Smooth muscle cell (in vitro differentiated cells): ENCODE measurements around the gene PAK2. TPM values are rescaled to one million over a fixed set of nuclear protein-coding genes. Genes with fewer than 3 reads are reported as not detected.
A peak's percentile ranks its signal among the peaks of the same experiment; 100 is the strongest.

ENCODE experiments used
- DNase-seq: peaks from one replicate; lab custom pipeline; 2025; ENCODE audit not compliant: unreplicated experiment; lab: John Stamatoyannopoulos, UW
- H2AFZ ChIP-seq: fragments of 200-600 bp; sonication (generic); 2 replicates; pipeline ENCODE4 v1.6.0; 2016; ENCODE audit warnings: antibody characterized with exemption, low read depth, mild to moderate bottlenecking
- H3F3A ChIP-seq: fragments of 200-600 bp; sonication (generic); 2 replicates; pipeline ENCODE4 v1.6.0; 2017; ENCODE audit warnings: antibody characterized with exemption, low read depth
- H3K27ac ChIP-seq: fragments of 200-600 bp; sonication (generic); 2 replicates; pipeline ENCODE4 v1.5.1; 2016; ENCODE audit warnings: low read depth, mild to moderate bottlenecking
- H3K27me3 ChIP-seq: fragments of 200-600 bp; sonication (generic); 2 replicates; pipeline ENCODE4 v1.6.1; 2016; ENCODE audit warnings: low read depth, mild to moderate bottlenecking
- H3K36me3 ChIP-seq: fragments of 200-600 bp; sonication (generic); 2 replicates; pipeline ENCODE4 v1.5.1; 2016; ENCODE audit warnings: low read depth
- H3K4me1 ChIP-seq: fragments of 200-600 bp; sonication (generic); 2 replicates; pipeline ENCODE4 v1.5.1; 2016; ENCODE audit warnings: low read depth
- H3K4me2 ChIP-seq: fragments of 200-600 bp; sonication (generic); 2 replicates; pipeline ENCODE4 v1.6.0; 2016; ENCODE audit warnings: mild to moderate bottlenecking
- H3K4me3 ChIP-seq: fragments of 200-600 bp; sonication (generic); 2 replicates; pipeline ENCODE4 v1.5.1; 2016; ENCODE audit warnings: mild to moderate bottlenecking
- H3K79me2 ChIP-seq: fragments of 200-600 bp; sonication (generic); 2 replicates; pipeline ENCODE4 v1.6.0; 2016; ENCODE audit warnings: low read depth, mild to moderate bottlenecking
- H3K9ac ChIP-seq: fragments of 200-600 bp; sonication (generic); 2 replicates; pipeline ENCODE4 v1.6.0; 2016; ENCODE audit warnings: low read depth
- H3K9me3 ChIP-seq: fragments of 200-600 bp; sonication (generic); replicated peaks from 2 replicates; pipeline ENCODE4 v1.5.1; 2016; ENCODE audit warnings: low read depth
- H4K20me1 ChIP-seq: fragments of 200-600 bp; sonication (generic); 2 replicates; pipeline ENCODE4 v1.6.0; 2016; ENCODE audit warnings: low read depth
- CTCF ChIP-seq: fragments of 200-600 bp; sonication (generic); IDR thresholded peaks from 2 replicates; pipeline ENCODE4 v1.5.1; 2017; ENCODE audit warnings: borderline replicate concordance, mild to moderate bottlenecking, antibody characterized with exemption; ENCODE audit not compliant: insufficient read depth, poor library complexity, severe bottlenecking
- WGBS: methylation state at CpG from one replicate; pipeline ENCODE4 v1.1.7; 2016; ENCODE audit warnings: low lambda C conversion rate; 5-methylcytosine and 5-hydroxymethylcytosine counted together
- polyA plus RNA-seq: library from polyadenylated mRNA; unstranded; fragments of >200 nt; fragmentation: Nextera tagmentation; extraction: Ambion mirVana; gene quantifications from 2 replicates; pipeline ENCODE4 v1.2.1, GENCODE V29; 2016
- total RNA-seq: library from RNA; depleted of rRNA; stranded (reverse); fragments of >200 nt; gene quantifications from 2 replicates; pipeline ENCODE4 v1.2.3, GENCODE V29; 2014

The PAK2 gene
- total and polyA plus RNA-seq, 2 experiments from 2014 or later: 20.6 to 98.4 TPM

DNA sequence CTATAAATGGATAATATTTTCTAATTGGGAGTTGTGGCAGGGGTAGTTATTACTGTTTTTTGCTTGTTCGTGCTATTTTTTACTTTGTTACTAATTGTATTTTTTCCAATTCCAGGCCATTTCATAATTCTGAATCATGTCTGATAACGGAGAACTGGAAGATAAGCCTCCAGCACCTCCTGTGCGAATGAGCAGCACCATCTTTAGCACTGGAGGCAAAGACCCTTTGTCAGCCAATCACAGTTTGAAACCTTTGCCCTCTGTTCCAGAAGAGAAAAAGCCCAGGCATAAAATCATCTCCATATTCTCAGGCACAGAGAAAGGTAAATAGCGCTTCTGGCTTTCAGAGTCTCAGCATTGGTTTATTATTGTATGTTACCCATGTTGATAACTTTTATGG is 42.9 kb downstream of the PAK2 start:
- Histone ChIP-seq H3F3A (peaks cover 18% of the 10 kb centered on the region), H3K36me3 (peaks cover 13% of the 10 kb centered on the region), H3K79me2 (peaks cover 75% of the 10 kb centered on the region), H3K4me1 (peaks cover 4% of the 10 kb centered on the region), H3K27ac (no peak overlapping the region), H3K4me2 (no peak overlapping the region), H3K27me3 (no peaks in the 10 kb centered on the region), H3K9me3 (no peaks in the 10 kb centered on the region), H3K4me3 (no peak overlapping the region), H4K20me1 (peaks cover 65% of the 10 kb centered on the region), H2AFZ (no peak overlapping the region), H3K9ac (no peak overlapping the region)
- no peak for DNase-seq
- 86% methylated on average over 4 of the region's 4 CpGs for WGBS
- TF ChIP-seq CTCF: no peak

DNA sequence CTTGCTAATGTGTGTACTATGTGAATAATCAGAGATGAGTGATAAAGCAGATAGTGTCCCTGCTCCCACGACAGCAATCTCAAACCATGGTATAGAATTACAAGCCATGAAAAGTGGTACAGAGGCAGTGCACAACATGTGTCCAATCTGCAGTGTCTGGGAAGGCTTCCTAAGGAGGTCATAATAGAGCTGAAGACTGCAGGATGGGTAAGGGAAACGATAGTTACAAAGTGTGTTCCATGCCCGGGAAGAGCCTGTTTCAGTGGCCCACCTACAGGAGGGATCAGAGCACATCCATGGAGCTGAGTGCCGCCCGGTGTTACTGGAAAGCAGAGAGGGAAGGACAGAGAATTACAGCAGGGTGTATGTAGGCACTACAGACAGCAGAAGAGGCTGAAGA is 48.9 kb downstream of the PAK2 start:
- Histone ChIP-seq H2AFZ (no peak overlapping the region), H3F3A (no peaks in the 10 kb centered on the region), H3K9me3 (no peaks in the 10 kb centered on the region), H3K79me2 (peaks cover 71% of the 10 kb centered on the region), H3K9ac (no peak overlapping the region), H3K4me1 (peaks cover 15% of the 10 kb centered on the region), H4K20me1 (peaks cover 72% of the 10 kb centered on the region), H3K4me2 (no peak overlapping the region), H3K27ac (peak overlapping the region; percentile 5), H3K27me3 (no peaks in the 10 kb centered on the region), H3K36me3 (peaks cover 9% of the 10 kb centered on the region), H3K4me3 (no peak overlapping the region)
- no peak for TF ChIP-seq CTCF
- WGBS: 64% methylated on average over 5 of the region's 5 CpGs
- DNase-seq: no peak

GRCh38 chr3:196789885-196790359 is 50.3 kb downstream of the PAK2 start:
- no peak for TF ChIP-seq CTCF
- no peak for DNase-seq
- peaks cover 69% of the 10 kb centered on the region for H3K79me2 ChIP-seq
- no peaks in the 10 kb centered on the region for H3K9me3 ChIP-seq
- no peak overlapping the region for H2AFZ ChIP-seq
- H3K36me3 ChIP-seq: peaks cover 5% of the 10 kb centered on the region
- 93% methylated on average over 6 of the region's 6 CpGs for WGBS
- H3K9ac ChIP-seq: no peak overlapping the region
- H4K20me1 ChIP-seq: peaks cover 81% of the 10 kb centered on the region
- H3K27me3 ChIP-seq: no peaks in the 10 kb centered on the region
- peak overlapping the region; percentile 1 for H3K27ac ChIP-seq
- H3K4me1 ChIP-seq: peaks cover 15% of the 10 kb centered on the region
- H3K4me3 ChIP-seq: no peak overlapping the region
- H3K4me2 ChIP-seq: no peak overlapping the region
- H3F3A ChIP-seq: no peaks in the 10 kb centered on the region

DNA sequence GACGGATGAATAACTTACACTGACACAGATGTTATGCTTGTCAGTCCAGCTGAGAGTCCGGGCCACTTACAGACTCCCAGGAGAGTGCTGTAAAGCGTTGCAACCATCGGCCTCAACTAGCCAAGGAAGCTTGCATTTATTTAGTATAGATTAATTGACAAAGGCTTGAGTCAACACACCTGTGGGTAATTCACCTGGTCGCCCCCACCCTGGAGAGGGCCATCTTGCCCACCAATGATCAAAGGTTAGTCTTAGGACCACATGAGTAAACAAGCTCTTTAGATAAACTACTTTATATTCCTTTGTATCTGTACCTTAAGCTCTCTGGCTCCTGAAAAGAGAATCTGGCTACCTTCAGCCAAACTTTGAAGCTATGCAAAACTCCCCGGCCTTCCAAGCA is 51.0 kb downstream of the PAK2 start:
- Histone ChIP-seq H3K27ac (peak overlapping the region; percentile 6), H3K4me2 (no peak overlapping the region), H3K4me1 (peaks cover 15% of the 10 kb centered on the region), H2AFZ (no peak overlapping the region), H3K9me3 (no peaks in the 10 kb centered on the region), H3K79me2 (peaks cover 68% of the 10 kb centered on the region), H4K20me1 (peaks cover 78% of the 10 kb centered on the region), H3K9ac (no peak overlapping the region), H3F3A (no peaks in the 10 kb centered on the region), H3K4me3 (no peak overlapping the region), H3K27me3 (no peaks in the 10 kb centered on the region), H3K36me3 (no peaks in the 10 kb centered on the region)
- no peak for TF ChIP-seq CTCF
- no peak for DNase-seq
- WGBS: 98% methylated on average over 6 of the region's 6 CpGs
